Upper lobe of left lung (tissue), 6 donors: ENCODE measurements around the gene JSRP1. TPM values are rescaled to one million over a fixed set of nuclear protein-coding genes. Genes with fewer than 3 reads are reported as not detected.

Experiments
- ATAC-seq, 2 donors: fragments of 200-7000 bp; cut with Tn5 transposase; one replicate each; pipeline ENCODE4 v1.9.1; 2022; ENCODE audit warnings: mild to moderate bottlenecking in 2 of 2, moderate library complexity in 2 of 2; ENCODE audit not compliant: low FRiP score in 2 of 2
- DNase-seq, 2 donors: peaks; one replicate each; pipeline ENCODE4 v3.0.0-alpha.2; 2019 to 2020
- H3K27ac ChIP-seq, 4 donors: fragments of 200-600 bp; sonication (generic); one replicate each; pipeline ENCODE4 v1.5.1; 2016 to 2019
- H3K27me3 ChIP-seq, 4 donors: fragments of 200-600 bp; sonication (generic); one replicate each; pipeline ENCODE4 v1.5.1; 2017 to 2019
- H3K36me3 ChIP-seq, 4 donors: fragments of 200-600 bp; sonication (generic); one replicate each; pipeline ENCODE4 v1.5.1; 2016 to 2019
- H3K4me1 ChIP-seq, 4 donors: fragments of 200-600 bp; sonication (generic); one replicate each; pipeline ENCODE4 v1.5.1; 2018 to 2019
- H3K4me3 ChIP-seq, 4 donors: fragments of 200-600 bp; sonication (generic); one replicate each; pipeline ENCODE4 v1.5.1; 2017 to 2019; ENCODE audit warnings: mild to moderate bottlenecking in 2 of 4, moderate library complexity in 1 of 4
- H3K9me3 ChIP-seq, 4 donors: fragments of 200-600 bp; sonication (generic); one replicate each; pipeline ENCODE4 v1.5.1; 2018 to 2019
- EP300 ChIP-seq, 4 donors: sonication (generic); formaldehyde crosslinking; IDR thresholded peaks; one replicate each; pipeline ENCODE4 v1.5.1; 2017; ENCODE audit warnings: antibody characterized with exemption in 4 of 4, control low read depth in 2 of 4
- POLR2A ChIP-seq, 4 donors: fragments of 450-650 bp; IDR thresholded peaks; one replicate each; pipeline ENCODE4 v1.5.1; 2016 to 2017; ENCODE audit warnings: antibody characterized with exemption in 4 of 4, mild to moderate bottlenecking in 2 of 4
- POLR2AphosphoS5 ChIP-seq, 2 donors: sonication (generic); formaldehyde crosslinking; IDR thresholded peaks; one replicate each; pipeline ENCODE4 v1.5.1; 2017; ENCODE audit warnings: antibody characterized with exemption in 2 of 2
- WGBS, 2 donors: methylation state at CpG; one replicate each; pipeline ENCODE4 v1.1.5; 2017 to 2018; 5-methylcytosine and 5-hydroxymethylcytosine counted together
- total RNA-seq, 6 donors: library from RNA; depleted of rRNA in 4 of 6; stranded (reverse); fragments of >200 nt in 4 of 6; gene quantifications; one replicate each; pipeline versions ENCODE4 v1.1.0 to v1.2.1, GENCODE V29; 2016 to 2021
- TF ChIP-seq, protein P1 (sequence below), 6 experiments: fragments of 450-650 bp in 4 of 6; fragments of 200-600 bp in 2 of 6; sonication (generic) in 2 of 6; IDR thresholded peaks; one replicate each; pipeline ENCODE4 v1.5.1; 2016 to 2019; ENCODE audit warnings: antibody characterized with exemption in 6 of 6
- donor health status: DM: no; HTN: no; CAD: no; lungs with moderate emphysema.
- donor health status: DM: no; HTN: yes; CAD: no; lungs with severe emphysema.

JSRP1 gene
- total RNA-seq, 6 donors from 2014 or later, result 1.2 to 3.7 (median 1.7) TPM; not detected in 3

- no peaks in the 10 kb centered on the region for H3K9me3 ChIP-seq
- ATAC-seq (peak in 1 of 2 donors; percentile 58), DNase-seq (peak; percentile 61 to 83)
- peak overlapping the region; percentile 55 to 98 (median 72) for H3K27ac ChIP-seq
- peaks cover 57 to 71% (median 60%) of the 10 kb centered on the region in 4 donors for H3K4me1 ChIP-seq
- peak overlapping the region in 2 of 4 donors; percentile 43 to 51 for H3K4me3 ChIP-seq
- 49 to 55% methylated on average over 36 to 40 of the region's 41 CpGs for WGBS, 2 donors
- H3K36me3 ChIP-seq, result peaks cover 28 to 38% (median 31%) of the 10 kb centered on the region in 4 donors
- H3K27me3 ChIP-seq, result no peaks in the 10 kb centered on the region
- TF ChIP-seq POLR2A (IDR thresholded peaks at IDR 0.05) (no peak), EP300 (IDR thresholded peaks at IDR 0.05) (no peak)
- TF ChIP-seq, protein P1, sequence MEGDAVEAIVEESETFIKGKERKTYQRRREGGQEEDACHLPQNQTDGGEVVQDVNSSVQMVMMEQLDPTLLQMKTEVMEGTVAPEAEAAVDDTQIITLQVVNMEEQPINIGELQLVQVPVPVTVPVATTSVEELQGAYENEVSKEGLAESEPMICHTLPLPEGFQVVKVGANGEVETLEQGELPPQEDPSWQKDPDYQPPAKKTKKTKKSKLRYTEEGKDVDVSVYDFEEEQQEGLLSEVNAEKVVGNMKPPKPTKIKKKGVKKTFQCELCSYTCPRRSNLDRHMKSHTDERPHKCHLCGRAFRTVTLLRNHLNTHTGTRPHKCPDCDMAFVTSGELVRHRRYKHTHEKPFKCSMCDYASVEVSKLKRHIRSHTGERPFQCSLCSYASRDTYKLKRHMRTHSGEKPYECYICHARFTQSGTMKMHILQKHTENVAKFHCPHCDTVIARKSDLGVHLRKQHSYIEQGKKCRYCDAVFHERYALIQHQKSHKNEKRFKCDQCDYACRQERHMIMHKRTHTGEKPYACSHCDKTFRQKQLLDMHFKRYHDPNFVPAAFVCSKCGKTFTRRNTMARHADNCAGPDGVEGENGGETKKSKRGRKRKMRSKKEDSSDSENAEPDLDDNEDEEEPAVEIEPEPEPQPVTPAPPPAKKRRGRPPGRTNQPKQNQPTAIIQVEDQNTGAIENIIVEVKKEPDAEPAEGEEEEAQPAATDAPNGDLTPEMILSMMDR (IDR thresholded peaks at IDR 0.05), result peak in 1 of 6 experiments; percentile 10
Observed at GRCh38 chr19:2240881-2241760, 15.1 kb downstream of the JSRP1 start.

GRCh38 chr19:2239771-2240770, 16.1 kb downstream of the JSRP1 start:
- TF ChIP-seq POLR2A (IDR thresholded peaks at IDR 0.05), result no peak
- no peak for TF ChIP-seq EP300 (IDR thresholded peaks at IDR 0.05)
- no peak for TF ChIP-seq POLR2AphosphoS5 (IDR thresholded peaks at IDR 0.05)
- TF ChIP-seq, protein P1 (IDR thresholded peaks at IDR 0.05), result no peak
- ATAC-seq (no peak), DNase-seq (peak; percentile 32 to 77)
- 21 to 37% methylated on average over 17 to 30 of the region's 34 CpGs for WGBS, 2 donors
- H3K4me1 ChIP-seq, result peaks cover 61 to 74% (median 64%) of the 10 kb centered on the region in 4 donors
- peaks cover 18 to 27% (median 20%) of the 10 kb centered on the region in 4 donors for H3K36me3 ChIP-seq
- peak overlapping the region; percentile 28 to 51 (median 38) for H3K4me3 ChIP-seq
- no peaks in the 10 kb centered on the region for H3K9me3 ChIP-seq
- no peaks in the 10 kb centered on the region for H3K27me3 ChIP-seq
- peak overlapping the region; percentile 55 to 98 (median 80) for H3K27ac ChIP-seq

- Histone ChIP-seq H3K27ac (peak overlapping the region in 3 of 4 donors; percentile 55 to 98 (median 85)), H3K9me3 (no peaks in the 10 kb centered on the region), H3K27me3 (no peaks in the 10 kb centered on the region), H3K36me3 (peaks cover 9 to 18% (median 12%) of the 10 kb centered on the region in 4 donors), H3K4me1 (peaks cover 69 to 83% (median 73%) of the 10 kb centered on the region in 4 donors), H3K4me3 (peak overlapping the region in 3 of 4 donors; percentile 7 to 51 (median 43))
- DNase-seq (no peak), ATAC-seq (no peak)
- TF ChIP-seq EP300 (IDR thresholded peaks at IDR 0.05) (no peak), POLR2A (IDR thresholded peaks at IDR 0.05) (no peak), POLR2AphosphoS5 (IDR thresholded peaks at IDR 0.05) (no peak)
- TF ChIP-seq, protein P1 (IDR thresholded peaks at IDR 0.05), result no peak
- WGBS, 2 donors, result 52 to 59% methylated on average over 10 of the region's 10 CpGs
Observed at GRCh38 chr19:2239173-2239572, 17.0 kb downstream of the JSRP1 start.

GRCh38 chr19:2237869-2238153, 18.4 kb downstream of the JSRP1 start:
- 71 to 74% methylated on average over 6 of the region's 6 CpGs for WGBS, 2 donors
- peak overlapping the region in 3 of 4 donors; percentile 98 for H3K27ac ChIP-seq
- H3K4me3 ChIP-seq, result peak overlapping the region in 3 of 4 donors; percentile 77 to 97 (median 81)

More at GRCh38 chr19:2237869-2238153, 18.4 kb downstream of the JSRP1 start:
- Histone ChIP-seq H3K4me1 (peaks cover 69 to 87% (median 70%) of the 10 kb centered on the region in 4 donors), H3K9me3 (no peaks in the 10 kb centered on the region), H3K27me3 (no peaks in the 10 kb centered on the region), H3K36me3 (peaks cover 4 to 14% (median 10%) of the 10 kb centered on the region in 4 donors)
- ATAC-seq (no peak), DNase-seq (no peak)
- no peak for TF ChIP-seq POLR2AphosphoS5 (IDR thresholded peaks at IDR 0.05)
- TF ChIP-seq POLR2A (IDR thresholded peaks at IDR 0.05), result no peak
- TF ChIP-seq, protein P1 (IDR thresholded peaks at IDR 0.05), result no peak
- no peak for TF ChIP-seq EP300 (IDR thresholded peaks at IDR 0.05)
